ENCODE results near the gene TEDC2.

- no peak for TF ChIP-seq CTCF (conservative IDR thresholded peaks at IDR 0.05 in 1 of 2, IDR thresholded peaks at IDR 0.05 in 1 of 2; ENCODE audit: extremely low read depth in 1 of 2, insufficient read depth in 1 of 2, low read depth in 1 of 2, low read length in 2 of 2)
- TF ChIP-seq EZH2 (IDR thresholded peaks at IDR 0.05; ENCODE audit: borderline replicate concordance, low read length) = no peak
These were observed 36.6 kb downstream of the TEDC2 start for GRCh38 chr16:2496223-2497115.

All from mammary epithelial cell (primary cell).